ENCODE measurements around the gene GRM1. TPM values are rescaled to one million over a fixed set of nuclear protein-coding genes. Genes with fewer than 3 reads are reported as not detected.

GRM1 gene
- total RNA-seq, 6 experiments from 2014 or later, result 0.07 TPM; not detected in 5

GRCh38 chr6:146351018-146351417 is 322.2 kb downstream of the GRM1 start:
- ATAC-seq (no peak), DNase-seq (no peak)
- WGBS (ENCODE audit: insufficient coverage, low coverage, low lambda C conversion rate, missing lambda C conversion rate), result 26% methylated on average over 3 of the region's 3 CpGs
- TF ChIP-seq CTCF (IDR thresholded peaks at IDR 0.05) (no peak), POLR2A (IDR thresholded peaks at IDR 0.05) (no peak)
- H3K4me3 ChIP-seq, result no peak overlapping the region
- intact Hi-C loops (cut with DNase I), result no loop called here
- no peaks in the 10 kb centered on the region for H3K9me3 ChIP-seq
- H3K4me1 ChIP-seq, result no peaks in the 10 kb centered on the region
- no peaks in the 10 kb centered on the region for H3K36me3 ChIP-seq
- H3K27ac ChIP-seq, result no peak overlapping the region
- H3K27me3 ChIP-seq, result no peaks in the 10 kb centered on the region

GRCh38 chr6:146352163-146352562 is 323.3 kb downstream of the GRM1 start:
- intact Hi-C loops (cut with DNase I), result no loop called here
- no peak overlapping the region for H3K27ac ChIP-seq
- H3K4me3 ChIP-seq, result no peak overlapping the region
- TF ChIP-seq POLR2A (IDR thresholded peaks at IDR 0.05) (no peak), CTCF (IDR thresholded peaks at IDR 0.05) (no peak)
- H3K36me3 ChIP-seq, result no peaks in the 10 kb centered on the region
- no peaks in the 10 kb centered on the region for H3K4me1 ChIP-seq
- no peaks in the 10 kb centered on the region for H3K27me3 ChIP-seq
- ATAC-seq (no peak), DNase-seq (no peak)
- WGBS (ENCODE audit: insufficient coverage, low coverage, low lambda C conversion rate, missing lambda C conversion rate), result 53% methylated on average over 3 of the region's 5 CpGs
- H3K9me3 ChIP-seq, result no peaks in the 10 kb centered on the region

GRCh38 chr6:146354451-146354850 is 325.6 kb downstream of the GRM1 start:
- DNase-seq (no peak), ATAC-seq (no peak)
- H3K4me3 ChIP-seq, result no peak overlapping the region
- no peaks in the 10 kb centered on the region for H3K27me3 ChIP-seq
- no peaks in the 10 kb centered on the region for H3K9me3 ChIP-seq
- no peaks in the 10 kb centered on the region for H3K36me3 ChIP-seq
- WGBS (ENCODE audit: insufficient coverage, low coverage, low lambda C conversion rate, missing lambda C conversion rate), result 44% methylated on average over 3 of the region's 3 CpGs
- TF ChIP-seq POLR2A (IDR thresholded peaks at IDR 0.05), result no peak
- no peak for TF ChIP-seq CTCF (IDR thresholded peaks at IDR 0.05)
- no peaks in the 10 kb centered on the region for H3K4me1 ChIP-seq
- intact Hi-C loops (cut with DNase I), result no loop called here
- no peak overlapping the region for H3K27ac ChIP-seq

GRCh38 chr6:146355521-146356100 is 326.7 kb downstream of the GRM1 start:
- H3K4me3 ChIP-seq, result no peak overlapping the region
- 39% methylated on average over 4 of the region's 4 CpGs for WGBS (ENCODE audit: insufficient coverage, low coverage, low lambda C conversion rate, missing lambda C conversion rate)
- intact Hi-C loops (cut with DNase I), result no loop called here
- TF ChIP-seq POLR2A (IDR thresholded peaks at IDR 0.05), result no peak
- TF ChIP-seq CTCF (IDR thresholded peaks at IDR 0.05), result no peak
- H3K4me1 ChIP-seq, result no peaks in the 10 kb centered on the region
- H3K9me3 ChIP-seq, result no peaks in the 10 kb centered on the region
- no peaks in the 10 kb centered on the region for H3K36me3 ChIP-seq
- H3K27me3 ChIP-seq, result no peaks in the 10 kb centered on the region
- DNase-seq, result no peak
- ATAC-seq, result no peak
- H3K27ac ChIP-seq, result no peak overlapping the region
